ENCODE data around the gene ATAD2B. TPM values are rescaled to one million over a fixed set of nuclear protein-coding genes. Genes with fewer than 3 reads are reported as not detected.
A peak's percentile ranks its signal among the peaks of the same experiment; 100 is the strongest.
"Not testable (repeated sequence)": the region's sequence is repeated elsewhere in the genome, so short reads cannot be mapped to it uniquely, and the experiment has no call there.

The ATAD2B gene
- total RNA-seq = 24.3 TPM
- long read RNA-seq, partial matches to known transcripts = 4 of 18 reads
- long read RNA-seq, other reads (novel, unspliced or antisense) = 14 of 18 reads

DNA sequence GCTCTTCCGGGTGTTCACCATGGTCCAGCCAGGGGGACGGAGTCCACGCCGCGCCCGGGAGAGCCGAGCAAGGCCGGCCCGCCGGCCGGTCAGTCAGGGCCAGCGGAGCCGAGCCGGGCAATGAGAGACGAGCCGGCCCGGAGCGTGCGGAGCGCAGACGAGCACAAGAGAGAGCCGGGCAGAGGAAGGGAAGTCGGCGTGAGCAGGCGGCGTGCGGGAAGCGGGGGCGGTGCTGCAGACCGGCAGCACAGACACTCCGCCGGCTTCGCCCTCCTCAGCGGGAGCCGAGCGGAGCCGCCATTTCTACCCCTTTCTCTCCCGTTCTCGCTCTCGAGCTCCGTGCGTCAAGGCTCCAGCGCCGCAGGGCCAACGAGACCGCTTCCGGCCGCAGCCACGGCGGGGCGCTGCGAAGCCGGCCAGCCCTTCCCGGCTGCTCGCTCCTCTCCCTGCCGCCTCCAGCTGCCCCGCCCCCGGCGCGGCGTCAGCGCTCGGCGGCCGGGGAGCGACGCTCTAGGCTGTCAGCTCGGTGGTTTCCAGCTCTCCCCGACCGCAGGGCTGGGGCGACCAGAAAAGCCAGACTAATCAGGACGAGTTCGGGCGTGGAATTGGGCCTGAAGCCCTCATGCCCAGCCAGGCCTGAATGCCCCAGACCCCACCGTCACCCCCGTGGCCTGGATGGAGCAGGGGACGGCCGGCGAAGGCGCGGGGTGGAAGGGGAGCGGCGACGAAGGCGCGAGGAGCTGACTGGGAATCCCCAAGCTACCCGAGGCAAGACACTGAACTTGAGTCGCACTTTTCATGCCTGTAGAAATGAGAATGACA is at the start of gene ATAD2B:
ATAD2B (minus strand) TSS at position 374 of the 822 bp plus-strand sequence; CDS start at position 21, 353 bp downstream.
- H3K4me1 ChIP-seq = peaks cover 35% of the 10 kb centered on the region
- TF ChIP-seq, protein P1, sequence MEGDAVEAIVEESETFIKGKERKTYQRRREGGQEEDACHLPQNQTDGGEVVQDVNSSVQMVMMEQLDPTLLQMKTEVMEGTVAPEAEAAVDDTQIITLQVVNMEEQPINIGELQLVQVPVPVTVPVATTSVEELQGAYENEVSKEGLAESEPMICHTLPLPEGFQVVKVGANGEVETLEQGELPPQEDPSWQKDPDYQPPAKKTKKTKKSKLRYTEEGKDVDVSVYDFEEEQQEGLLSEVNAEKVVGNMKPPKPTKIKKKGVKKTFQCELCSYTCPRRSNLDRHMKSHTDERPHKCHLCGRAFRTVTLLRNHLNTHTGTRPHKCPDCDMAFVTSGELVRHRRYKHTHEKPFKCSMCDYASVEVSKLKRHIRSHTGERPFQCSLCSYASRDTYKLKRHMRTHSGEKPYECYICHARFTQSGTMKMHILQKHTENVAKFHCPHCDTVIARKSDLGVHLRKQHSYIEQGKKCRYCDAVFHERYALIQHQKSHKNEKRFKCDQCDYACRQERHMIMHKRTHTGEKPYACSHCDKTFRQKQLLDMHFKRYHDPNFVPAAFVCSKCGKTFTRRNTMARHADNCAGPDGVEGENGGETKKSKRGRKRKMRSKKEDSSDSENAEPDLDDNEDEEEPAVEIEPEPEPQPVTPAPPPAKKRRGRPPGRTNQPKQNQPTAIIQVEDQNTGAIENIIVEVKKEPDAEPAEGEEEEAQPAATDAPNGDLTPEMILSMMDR (IDR thresholded peaks at IDR 0.05) = peak; percentile 91
- intact Hi-C loops (cut with DNase I) = no loop called here

GRCh38 chr2:23967846-23968245 is 40.9 kb upstream of the ATAD2B start:
- H3K4me1 ChIP-seq = no peaks in the 10 kb centered on the region
- intact Hi-C loops (cut with DNase I) = no loop called here
- peaks cover 12% of the 10 kb centered on the region for H3K36me3 ChIP-seq
- H3K27ac ChIP-seq = no peak overlapping the region
- H3K4me3 ChIP-seq = no peak overlapping the region
- no peak for ATAC-seq
- DNase-seq = no peak
- H3K27me3 ChIP-seq (ENCODE audit: low read depth) = no peaks in the 10 kb centered on the region
- TF ChIP-seq, protein P1 (IDR thresholded peaks at IDR 0.05) = no peak
- no peaks in the 10 kb centered on the region for H3K9me3 ChIP-seq

More for the DNA sequence above, at the start of gene ATAD2B:
- peak; percentile 93 for DNase-seq
- no peaks in the 10 kb centered on the region for H3K9me3 ChIP-seq
- no peaks in the 10 kb centered on the region for H3K36me3 ChIP-seq
- H3K4me3 ChIP-seq = peak within 1 kb of the TSS; percentile 91
- no peaks in the 10 kb centered on the region for H3K27me3 ChIP-seq (ENCODE audit: low read depth)
- peak within 1 kb of the TSS; percentile 97 for H3K27ac ChIP-seq
- peak; percentile 97 to 98 for ATAC-seq

GRCh38 chr2:23954325-23955014 is 27.5 kb upstream of the ATAD2B start:
- ATAC-seq (no peak), DNase-seq (no peak)
- Histone ChIP-seq H3K36me3 (peaks cover 4% of the 10 kb centered on the region), H3K27me3 (ENCODE audit: low read depth) (no peaks in the 10 kb centered on the region), H3K9me3 (no peaks in the 10 kb centered on the region), H3K27ac (no peak overlapping the region), H3K4me3 (peak overlapping the region; percentile 26), H3K4me1 (no peaks in the 10 kb centered on the region)
- TF ChIP-seq, protein P1 (IDR thresholded peaks at IDR 0.05) = no peak
- intact Hi-C loops (cut with DNase I) = no loop called here

- TF ChIP-seq, protein P1 (IDR thresholded peaks at IDR 0.05) = no peak
- no peak for ATAC-seq
- no peak for DNase-seq
- intact Hi-C loops (cut with DNase I) = no loop called here
- Histone ChIP-seq H3K27ac (no peak overlapping the region), H3K27me3 (ENCODE audit: low read depth) (no peaks in the 10 kb centered on the region), H3K4me3 (no peak overlapping the region), H3K4me1 (no peaks in the 10 kb centered on the region), H3K36me3 (no peaks in the 10 kb centered on the region), H3K9me3 (no peaks in the 10 kb centered on the region)
Measured at GRCh38 chr2:23953625-23954024, 26.7 kb upstream of the ATAD2B start.

DNA sequence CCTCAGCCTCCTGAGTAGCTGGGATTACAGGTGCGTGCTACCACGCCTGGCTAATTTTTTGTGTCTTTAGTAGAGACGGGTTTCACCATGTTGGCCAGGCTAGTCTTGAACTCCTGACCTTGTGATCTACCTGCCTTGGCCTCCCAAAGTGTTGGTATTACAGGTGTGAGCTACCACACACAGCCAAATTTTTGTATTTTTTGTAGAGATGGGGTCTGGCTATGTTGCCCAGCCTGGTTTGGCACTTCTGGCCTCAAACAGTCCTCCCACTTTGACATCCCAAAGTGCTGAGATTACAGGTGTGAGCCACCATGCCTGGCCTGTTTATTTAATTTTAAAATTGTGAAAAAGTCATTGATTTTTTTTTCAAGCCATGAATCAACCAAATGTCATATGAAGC is 25.6 kb upstream of the ATAD2B start:
- H3K36me3 ChIP-seq; H3K4me1 ChIP-seq; H3K4me3 ChIP-seq; ATAC-seq; H3K27me3 ChIP-seq (ENCODE audit: low read depth); H3K27ac ChIP-seq; H3K9me3 ChIP-seq; intact Hi-C loops (cut with DNase I); DNase-seq: not testable (repeated sequence)

- H3K4me3 ChIP-seq = no peak overlapping the region
- DNase-seq (no peak), ATAC-seq (no peak)
- no peaks in the 10 kb centered on the region for H3K36me3 ChIP-seq
- intact Hi-C loops (cut with DNase I) = no loop called here
- H3K9me3 ChIP-seq = no peaks in the 10 kb centered on the region
- TF ChIP-seq, protein P1 (IDR thresholded peaks at IDR 0.05) = no peak
- H3K4me1 ChIP-seq = no peaks in the 10 kb centered on the region
- no peak overlapping the region for H3K27ac ChIP-seq
- H3K27me3 ChIP-seq (ENCODE audit: low read depth) = no peaks in the 10 kb centered on the region
Measured at GRCh38 chr2:23947350-23947749, 20.4 kb upstream of the ATAD2B start.
